ENCODE measurements around the gene APOC1.
"Not testable (repeated sequence)": the region's sequence is repeated elsewhere in the genome, so short reads cannot be mapped to it uniquely, and the experiment has no call there.

APOC1 gene

GRCh38 chr19:44878120-44878865 is 36.1 kb upstream of the APOC1 start:
- Histone ChIP-seq H3K36me3 (ENCODE audit: insufficient read depth, low read length) (peaks cover 49% of the 10 kb centered on the region), H3K4me1 (ENCODE audit: control insufficient read depth, insufficient read depth, low read length) (peaks cover 12% of the 10 kb centered on the region), H3K27me3 (ENCODE audit: control insufficient read depth, insufficient read depth, low read length) (no peaks in the 10 kb centered on the region), H3K4me3 (ENCODE audit: low read length) (no peak overlapping the region), H3K4me2 (ENCODE audit: low read length) (no peak overlapping the region), H3K9ac (ENCODE audit: low read depth, low read length) (no peak overlapping the region), H3K9me3 (replicated peaks; ENCODE audit: low read length) (no peaks in the 10 kb centered on the region)

DNA sequence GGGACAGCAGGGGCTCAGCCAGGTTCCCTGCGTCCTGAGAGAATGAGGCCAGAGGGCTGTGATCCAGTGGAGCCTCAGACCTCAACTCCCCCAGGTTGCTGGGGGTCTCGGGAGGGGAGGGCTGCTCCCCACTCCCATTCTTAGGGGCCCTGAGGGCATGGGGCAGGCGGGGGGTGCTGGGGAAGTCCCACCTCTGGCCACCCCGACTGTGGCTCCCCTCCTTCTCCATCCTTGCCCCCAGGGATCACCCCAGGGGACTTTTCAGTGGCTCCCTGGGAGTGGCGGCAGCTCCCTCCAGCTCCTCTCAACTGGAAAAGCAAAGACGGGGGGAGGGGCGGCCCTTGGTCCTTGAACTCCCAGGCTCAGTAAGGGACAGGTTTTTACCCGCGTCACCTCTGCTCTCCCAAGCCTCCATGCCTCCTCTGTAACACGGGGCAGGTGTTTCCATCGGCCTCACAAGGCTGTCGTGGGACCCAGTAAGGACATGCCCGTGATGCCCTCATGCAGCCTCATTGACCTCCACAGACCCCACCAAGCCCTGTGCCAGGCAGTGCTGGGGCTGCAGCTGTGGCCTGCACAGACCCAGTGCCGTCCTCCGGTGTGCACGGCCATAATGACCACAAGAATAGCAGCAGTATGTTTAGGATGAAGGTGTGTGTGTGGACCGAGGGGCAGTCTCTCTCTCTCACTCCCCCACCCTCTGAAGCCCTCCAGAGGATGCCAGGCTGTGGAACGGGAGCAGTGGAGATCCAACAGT is 34.9 kb upstream of the APOC1 start:
- Histone ChIP-seq H3K4me1 (ENCODE audit: control insufficient read depth, insufficient read depth, low read length) (peaks cover 12% of the 10 kb centered on the region), H3K36me3 (ENCODE audit: insufficient read depth, low read length) (peaks cover 43% of the 10 kb centered on the region), H3K9me3 (replicated peaks; ENCODE audit: low read length) (no peaks in the 10 kb centered on the region), H3K4me2 (ENCODE audit: low read length) (no peak overlapping the region), H3K27me3 (ENCODE audit: control insufficient read depth, insufficient read depth, low read length) (no peaks in the 10 kb centered on the region), H3K9ac (ENCODE audit: low read depth, low read length) (no peak overlapping the region), H3K4me3 (ENCODE audit: low read length) (no peak overlapping the region)

GRCh38 chr19:44882063-44882462 is 32.3 kb upstream of the APOC1 start:
- H3K4me2 ChIP-seq (ENCODE audit: low read length) = no peak overlapping the region
- H3K27me3 ChIP-seq (ENCODE audit: control insufficient read depth, insufficient read depth, low read length) = no peaks in the 10 kb centered on the region
- no peaks in the 10 kb centered on the region for H3K9me3 ChIP-seq (replicated peaks; ENCODE audit: low read length)
- H3K36me3 ChIP-seq (ENCODE audit: insufficient read depth, low read length) = peaks cover 33% of the 10 kb centered on the region
- H3K4me3 ChIP-seq (ENCODE audit: low read length) = no peak overlapping the region
- H3K4me1 ChIP-seq (ENCODE audit: control insufficient read depth, insufficient read depth, low read length) = no peaks in the 10 kb centered on the region
- no peak overlapping the region for H3K9ac ChIP-seq (ENCODE audit: low read depth, low read length)

GRCh38 chr19:44882619-44883397 is 31.6 kb upstream of the APOC1 start:
- H3K4me1 ChIP-seq (ENCODE audit: control insufficient read depth, insufficient read depth, low read length); H3K4me2 ChIP-seq (ENCODE audit: low read length); H3K4me3 ChIP-seq (ENCODE audit: low read length); H3K9me3 ChIP-seq (replicated peaks; ENCODE audit: low read length); H3K27me3 ChIP-seq (ENCODE audit: control insufficient read depth, insufficient read depth, low read length); H3K9ac ChIP-seq (ENCODE audit: low read depth, low read length): not testable (repeated sequence)
- H3K36me3 ChIP-seq (ENCODE audit: insufficient read depth, low read length) = peaks cover 28% of the 10 kb centered on the region

DNA sequence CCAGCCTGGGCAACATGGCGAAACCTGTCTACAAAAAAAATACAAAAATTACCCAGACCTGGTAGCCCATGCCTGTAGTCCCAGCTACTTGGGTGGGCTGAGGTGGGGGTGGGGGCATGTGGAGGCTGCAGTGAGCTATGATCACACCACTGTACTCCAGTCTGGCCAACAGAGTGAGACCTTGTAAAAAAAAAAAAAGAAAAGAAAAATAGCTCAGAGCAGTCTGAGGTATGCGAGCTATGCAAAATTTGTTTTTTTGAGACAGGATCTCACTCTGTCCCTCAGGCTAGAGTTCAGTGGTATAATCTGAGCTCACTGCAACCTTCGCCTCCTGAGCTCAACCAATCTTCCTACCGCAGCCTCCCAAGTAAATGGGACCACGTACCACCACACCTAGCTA is 30.5 kb upstream of the APOC1 start:
- no peak overlapping the region for H3K4me3 ChIP-seq (ENCODE audit: low read length)
- H3K9ac ChIP-seq (ENCODE audit: low read depth, low read length) = no peak overlapping the region
- H3K4me1 ChIP-seq (ENCODE audit: control insufficient read depth, insufficient read depth, low read length) = no peaks in the 10 kb centered on the region
- H3K9me3 ChIP-seq (replicated peaks; ENCODE audit: low read length) = no peaks in the 10 kb centered on the region
- no peak overlapping the region for H3K4me2 ChIP-seq (ENCODE audit: low read length)
- peaks cover 28% of the 10 kb centered on the region for H3K36me3 ChIP-seq (ENCODE audit: insufficient read depth, low read length)
- H3K27me3 ChIP-seq (ENCODE audit: control insufficient read depth, insufficient read depth, low read length) = no peaks in the 10 kb centered on the region

DNA sequence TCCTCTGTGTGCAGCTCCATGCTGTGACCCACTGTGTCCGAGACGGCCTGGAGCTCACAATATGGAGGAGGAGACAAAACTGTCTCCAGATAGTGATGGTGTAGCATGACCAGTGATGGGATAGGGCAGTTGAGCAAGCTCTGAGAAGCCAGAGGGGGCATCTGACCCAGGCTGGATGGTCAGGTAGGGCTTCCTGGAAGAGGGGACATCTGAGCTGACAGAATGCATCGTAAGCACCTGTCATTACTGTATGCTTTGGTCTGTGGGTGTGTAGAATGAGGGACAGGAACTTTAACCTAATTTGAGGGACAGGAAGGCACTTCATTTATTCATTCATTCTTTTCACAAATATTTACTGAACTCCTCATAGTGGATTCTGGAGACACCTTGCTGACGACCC is 29.8 kb upstream of the APOC1 start:
- H3K4me1 ChIP-seq (ENCODE audit: control insufficient read depth, insufficient read depth, low read length) = peaks cover under 1% of the 10 kb centered on the region
- H3K36me3 ChIP-seq (ENCODE audit: insufficient read depth, low read length) = peaks cover 29% of the 10 kb centered on the region
- no peaks in the 10 kb centered on the region for H3K9me3 ChIP-seq (replicated peaks; ENCODE audit: low read length)
- H3K4me3 ChIP-seq (ENCODE audit: low read length) = no peak overlapping the region
- no peaks in the 10 kb centered on the region for H3K27me3 ChIP-seq (ENCODE audit: control insufficient read depth, insufficient read depth, low read length)
- H3K9ac ChIP-seq (ENCODE audit: low read depth, low read length) = no peak overlapping the region
- H3K4me2 ChIP-seq (ENCODE audit: low read length) = no peak overlapping the region

GRCh38 chr19:44886141-44886540 is 28.3 kb upstream of the APOC1 start:
- H3K27me3 ChIP-seq (ENCODE audit: control insufficient read depth, insufficient read depth, low read length) = no peaks in the 10 kb centered on the region
- no peaks in the 10 kb centered on the region for H3K9me3 ChIP-seq (replicated peaks; ENCODE audit: low read length)
- no peak overlapping the region for H3K9ac ChIP-seq (ENCODE audit: low read depth, low read length)
- no peak overlapping the region for H3K4me2 ChIP-seq (ENCODE audit: low read length)
- peaks cover 29% of the 10 kb centered on the region for H3K36me3 ChIP-seq (ENCODE audit: insufficient read depth, low read length)
- no peak overlapping the region for H3K4me3 ChIP-seq (ENCODE audit: low read length)
- peaks cover 6% of the 10 kb centered on the region for H3K4me1 ChIP-seq (ENCODE audit: control insufficient read depth, insufficient read depth, low read length)

DNA sequence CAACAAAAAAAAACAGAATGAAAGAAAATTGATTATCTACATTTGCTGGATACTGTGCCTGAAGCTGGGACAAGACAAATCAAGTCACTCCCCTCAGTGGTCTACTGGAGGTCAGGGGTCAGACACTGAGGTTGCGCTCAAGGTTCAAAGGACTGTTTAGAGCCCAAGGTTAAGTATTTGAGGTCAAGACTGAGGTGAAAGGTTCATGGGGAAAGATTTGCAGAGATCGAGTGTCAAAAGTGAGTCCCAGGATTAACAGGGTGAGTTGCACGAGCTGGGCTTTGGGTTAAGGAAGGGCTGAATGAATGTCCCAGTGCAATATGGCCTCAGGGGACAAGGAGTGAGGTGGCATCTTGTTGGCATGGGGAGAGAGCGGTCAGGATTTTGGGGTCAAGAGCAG is 26.8 kb upstream of the APOC1 start:
- no peaks in the 10 kb centered on the region for H3K9me3 ChIP-seq (replicated peaks; ENCODE audit: low read length)
- H3K4me1 ChIP-seq (ENCODE audit: control insufficient read depth, insufficient read depth, low read length) = peaks cover 13% of the 10 kb centered on the region
- H3K9ac ChIP-seq (ENCODE audit: low read depth, low read length) = no peak overlapping the region
- H3K36me3 ChIP-seq (ENCODE audit: insufficient read depth, low read length) = peaks cover 29% of the 10 kb centered on the region
- no peaks in the 10 kb centered on the region for H3K27me3 ChIP-seq (ENCODE audit: control insufficient read depth, insufficient read depth, low read length)
- no peak overlapping the region for H3K4me3 ChIP-seq (ENCODE audit: low read length)
- H3K4me2 ChIP-seq (ENCODE audit: low read length) = no peak overlapping the region

GRCh38 chr19:44888335-44888734 is 26.1 kb upstream of the APOC1 start:
- H3K9me3 ChIP-seq (replicated peaks; ENCODE audit: low read length); H3K4me2 ChIP-seq (ENCODE audit: low read length); H3K27me3 ChIP-seq (ENCODE audit: control insufficient read depth, insufficient read depth, low read length); H3K9ac ChIP-seq (ENCODE audit: low read depth, low read length); H3K4me3 ChIP-seq (ENCODE audit: low read length): not testable (repeated sequence)
- Histone ChIP-seq H3K36me3 (ENCODE audit: insufficient read depth, low read length) (peaks cover 36% of the 10 kb centered on the region), H3K4me1 (ENCODE audit: control insufficient read depth, insufficient read depth, low read length) (peaks cover 15% of the 10 kb centered on the region)

GRCh38 chr19:44889830-44890365 is 24.5 kb upstream of the APOC1 start:
- H3K9ac ChIP-seq (ENCODE audit: low read depth, low read length) = peak overlapping the region; percentile 74
- peaks cover 18% of the 10 kb centered on the region for H3K4me1 ChIP-seq (ENCODE audit: control insufficient read depth, insufficient read depth, low read length)
- H3K36me3 ChIP-seq (ENCODE audit: insufficient read depth, low read length) = peaks cover 46% of the 10 kb centered on the region
- H3K27me3 ChIP-seq (ENCODE audit: control insufficient read depth, insufficient read depth, low read length) = no peaks in the 10 kb centered on the region
- peak overlapping the region; percentile 63 for H3K4me3 ChIP-seq (ENCODE audit: low read length)
- H3K9me3 ChIP-seq (replicated peaks; ENCODE audit: low read length) = no peaks in the 10 kb centered on the region
- H3K4me2 ChIP-seq (ENCODE audit: low read length) = peak overlapping the region; percentile 79

- H3K4me2 ChIP-seq (ENCODE audit: low read length) = peak overlapping the region; percentile 79
- no peaks in the 10 kb centered on the region for H3K27me3 ChIP-seq (ENCODE audit: control insufficient read depth, insufficient read depth, low read length)
- H3K4me1 ChIP-seq (ENCODE audit: control insufficient read depth, insufficient read depth, low read length) = peaks cover 18% of the 10 kb centered on the region
- peaks cover 50% of the 10 kb centered on the region for H3K36me3 ChIP-seq (ENCODE audit: insufficient read depth, low read length)
- H3K4me3 ChIP-seq (ENCODE audit: low read length) = peak overlapping the region; percentile 63
- H3K9ac ChIP-seq (ENCODE audit: low read depth, low read length) = peak overlapping the region; percentile 74
- H3K9me3 ChIP-seq (replicated peaks; ENCODE audit: low read length) = no peaks in the 10 kb centered on the region
Measured at GRCh38 chr19:44890366-44891015, 23.9 kb upstream of the APOC1 start.

Measured in skeletal muscle satellite cell (primary cell).